Activated CD8-positive, alpha-beta memory T cell treated with anti-CD3 and anti-CD28 coated beads for 48 hours (primary cell): ENCODE data around the gene MANEAL.

Experiments used
- DNase-seq, 3 experiments: peaks; one replicate each; pipeline ENCODE4 v3.0.0-alpha.2; 2020; ENCODE audit warnings: low read depth in 2 of 3, low spot score in 2 of 3

MANEAL gene

GRCh38 chr1:37782491-37782890 is 11.2 kb upstream of the MANEAL start:
- no peak for DNase-seq

GRCh38 chr1:37792943-37793686 is 532 bp upstream of the MANEAL start:
- DNase-seq, result no peak

DNA sequence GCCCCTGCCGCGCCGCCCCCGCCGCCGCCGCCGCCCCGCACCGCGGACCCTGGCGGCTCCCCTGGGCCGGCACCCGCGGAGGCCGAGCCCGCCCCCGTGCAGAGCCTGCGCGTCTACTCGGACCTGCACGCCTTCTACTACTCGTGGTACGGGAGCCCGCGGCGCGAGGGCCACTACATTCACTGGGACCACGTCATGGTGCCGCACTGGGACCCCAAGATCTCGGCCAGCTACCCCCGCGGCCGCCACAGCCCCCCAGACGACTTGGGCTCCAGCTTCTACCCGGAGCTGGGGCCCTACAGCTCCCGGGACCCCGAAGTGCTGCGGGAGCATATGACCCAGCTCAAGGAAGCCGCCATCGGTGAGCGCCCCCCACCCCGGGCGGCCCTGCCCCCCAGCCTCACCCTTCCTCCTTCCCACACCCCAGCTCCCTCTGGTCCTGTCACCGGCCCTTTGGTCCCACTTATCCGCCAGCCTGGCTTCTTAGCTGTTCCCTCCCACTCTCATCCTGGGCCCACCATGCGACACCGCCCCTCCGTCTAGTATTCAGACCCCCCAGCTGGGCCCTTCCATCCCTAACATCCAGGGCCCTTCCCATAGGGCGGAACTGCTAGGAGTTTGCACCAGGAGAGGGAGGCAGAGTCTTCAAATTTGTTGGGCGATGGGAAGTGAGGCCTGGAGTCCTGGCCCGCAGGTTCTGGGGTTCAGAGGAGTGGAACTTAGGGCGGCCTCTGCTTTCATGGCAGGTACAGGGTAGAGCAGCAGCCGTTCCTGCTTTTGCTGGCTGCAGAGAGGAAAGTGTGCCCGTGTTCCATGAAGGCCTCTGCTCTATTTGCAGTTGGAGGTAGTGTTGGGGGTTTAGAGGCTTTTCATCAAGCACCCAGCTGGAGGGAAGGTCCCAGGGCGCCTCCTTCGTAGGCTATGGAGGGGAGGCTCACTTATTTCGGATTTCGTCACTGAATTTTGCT is 1.0 kb downstream of the MANEAL start:
- no peak for DNase-seq

- no peak for DNase-seq
Observed at GRCh38 chr1:37795340-37796125, 1.9 kb downstream of the MANEAL start.

- no peak for DNase-seq
Observed at GRCh38 chr1:37797750-37798345, 4.2 kb downstream of the MANEAL start.

- DNase-seq, result no peak
Observed at GRCh38 chr1:37802439-37802838, 8.8 kb downstream of the MANEAL start.

DNA sequence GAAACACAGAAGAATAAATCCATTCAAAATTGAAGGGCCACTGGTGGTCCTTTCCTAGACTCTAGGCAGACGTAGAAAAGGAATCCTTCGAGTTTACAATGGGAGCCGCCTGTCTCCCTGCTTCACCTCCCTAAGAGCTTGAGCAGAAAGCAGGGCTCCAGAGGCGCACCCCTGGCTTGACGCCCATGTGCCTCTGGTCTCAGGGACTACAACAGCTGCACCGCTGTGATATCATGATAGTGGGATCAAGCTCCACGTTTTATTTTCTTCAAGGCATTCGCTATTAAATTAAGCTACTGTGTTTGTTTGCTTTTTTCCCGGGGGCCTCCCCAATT is 13.5 kb downstream of the MANEAL start:
- no peak for DNase-seq

GRCh38 chr1:37807555-37808368 is 14.1 kb downstream of the MANEAL start, which contains the start of the genes C1orf122 and YRDC:
TSS of gene C1orf122 (plus strand) at chr1:37807790. CDS start at chr1:37808405, 615 bp downstream.
TSS of gene YRDC (minus strand) at chr1:37808208. CDS start at chr1:37808180, 28 bp downstream.
- peak; percentile 83 to 88 (median 86) for DNase-seq

DNA sequence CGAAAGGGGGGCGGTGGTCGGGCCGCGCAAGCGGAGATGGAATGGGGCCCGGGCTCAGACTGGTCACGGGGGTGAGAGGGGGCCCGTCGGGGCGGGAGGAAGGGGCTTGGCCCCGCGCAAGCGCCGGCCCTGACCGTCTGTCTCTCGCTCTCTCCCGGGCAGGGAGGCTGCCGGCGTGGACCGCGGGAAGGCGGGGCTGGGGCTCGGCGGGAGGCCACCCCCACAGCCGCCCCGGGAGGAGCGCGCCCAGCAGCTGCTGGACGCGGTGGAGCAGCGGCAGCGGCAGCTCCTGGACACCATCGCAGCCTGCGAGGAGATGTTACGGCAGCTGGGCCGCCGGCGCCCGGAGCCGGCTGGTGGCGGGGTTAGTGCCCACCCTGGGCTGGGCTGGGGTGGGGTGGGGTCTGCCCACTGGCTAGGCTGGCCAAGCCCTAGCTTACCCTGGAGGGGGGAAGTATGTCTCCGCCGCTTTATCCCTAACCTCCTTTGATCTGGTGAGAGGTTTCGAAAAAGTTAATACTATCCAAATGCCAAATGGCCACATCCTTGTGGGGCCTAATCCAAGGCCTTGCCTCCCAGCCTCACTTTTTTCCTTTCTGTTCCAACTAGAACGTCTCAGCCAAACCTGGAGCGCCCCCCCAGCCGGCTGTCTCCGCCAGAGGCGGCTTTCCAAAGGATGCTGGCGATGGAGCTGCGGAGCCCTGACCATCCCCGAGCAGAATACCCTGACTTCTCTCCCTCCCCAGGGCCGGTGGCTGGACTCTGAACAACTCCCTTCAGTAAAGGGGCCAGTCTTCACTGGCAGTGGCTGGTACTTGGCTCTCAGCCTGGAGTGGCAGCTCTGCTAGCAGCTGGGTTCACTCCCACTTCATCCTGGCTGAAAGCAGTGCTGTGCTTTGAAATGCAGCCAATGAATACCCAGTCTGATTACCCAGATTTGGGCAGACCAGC is 15.0 kb downstream of the MANEAL start:
- no peak for DNase-seq

DNA sequence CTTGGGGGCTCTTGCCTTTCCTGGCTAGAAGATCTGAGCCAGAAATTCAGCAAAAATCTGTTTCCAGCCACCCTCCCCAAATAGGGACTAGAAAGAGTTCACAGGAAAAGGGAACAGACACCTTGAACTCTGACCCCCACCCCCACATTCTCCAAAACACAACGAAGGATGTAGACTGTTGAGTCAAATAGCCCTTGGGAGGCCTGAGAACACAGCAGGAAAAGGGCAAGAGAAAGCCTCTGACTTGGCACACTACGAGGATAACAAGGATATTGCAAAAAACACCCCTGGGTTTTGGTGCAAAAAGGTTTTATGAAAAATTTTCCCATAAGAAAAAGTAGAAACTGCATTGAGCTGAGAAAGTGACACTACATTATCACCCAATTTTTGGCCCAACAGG is 16.3 kb downstream of the MANEAL start:
- no peak for DNase-seq

DNA sequence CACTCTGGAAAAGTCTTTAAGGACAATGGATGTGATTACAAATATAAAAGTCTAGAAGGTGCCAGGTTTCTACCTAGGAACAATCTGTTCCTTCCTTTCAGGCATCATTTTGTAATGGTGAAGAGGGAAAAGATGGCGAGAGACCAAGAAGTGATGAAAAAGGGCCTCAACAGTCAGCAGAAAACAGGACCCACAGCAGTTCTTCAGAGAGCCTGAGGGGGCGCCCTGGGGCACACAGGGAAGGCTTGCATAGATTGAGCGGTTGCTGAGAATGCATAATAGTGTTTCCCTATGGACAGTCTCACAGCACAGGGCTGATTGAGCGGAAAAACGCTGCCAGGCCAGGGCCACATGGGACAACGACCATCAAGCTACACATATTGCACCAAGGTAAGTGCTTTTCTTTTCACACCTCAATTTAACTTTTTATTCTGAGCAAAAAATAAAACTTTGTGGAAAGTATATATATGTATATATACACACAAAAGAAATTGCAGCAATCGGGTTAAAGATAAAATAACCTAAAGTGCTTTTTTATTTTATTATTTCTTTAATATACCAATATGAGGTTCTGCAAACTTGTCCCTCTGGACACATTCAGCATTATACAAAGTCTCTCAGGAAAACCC is 17.5 kb downstream of the MANEAL start:
- DNase-seq, result peak in 2 of 3 experiments; percentile 23 to 36

- no peak for DNase-seq
Observed at GRCh38 chr1:37813529-37814145, 20.0 kb downstream of the MANEAL start.

DNA sequence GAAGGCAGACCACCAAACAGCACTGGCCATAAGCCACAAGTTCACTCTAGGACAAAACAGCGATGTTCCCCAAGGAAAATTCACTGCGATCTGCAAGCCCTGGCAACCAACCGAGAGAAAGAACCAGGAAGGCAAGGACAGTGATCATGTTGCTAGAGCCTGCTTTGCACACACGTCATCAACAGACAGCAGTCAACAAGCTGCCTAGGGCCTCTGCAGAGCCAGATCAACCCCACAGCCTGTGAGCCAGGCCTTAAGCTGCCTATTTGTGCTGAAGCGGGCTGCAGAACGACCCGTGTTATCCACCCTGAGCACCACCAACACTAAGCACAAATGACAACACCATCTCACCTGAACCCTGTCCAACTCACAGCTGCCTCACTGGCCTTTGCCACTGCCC is 20.6 kb downstream of the MANEAL start:
- no peak for DNase-seq

- no peak for DNase-seq
Observed at GRCh38 chr1:37817481-37817880, 23.8 kb downstream of the MANEAL start.

- DNase-seq, result no peak
Observed at GRCh38 chr1:37821481-37821880, 27.8 kb downstream of the MANEAL start.

- no peak for DNase-seq
Observed at GRCh38 chr1:37822906-37823815, 29.5 kb downstream of the MANEAL start.

GRCh38 chr1:37824001-37824400 is 30.4 kb downstream of the MANEAL start:
- DNase-seq, result no peak
